H1 (cell line): ENCODE measurements around the gene PET100. TPM values are rescaled to one million over a fixed set of nuclear protein-coding genes. Genes with fewer than 3 reads are reported as not detected.

Source experiments
- ATF3 ChIP-seq: IDR thresholded peaks from 2 replicates; pipeline ENCODE4 v1.6.1; 2011; ENCODE audit warnings: low read depth, mild to moderate bottlenecking, low read length; ENCODE audit not compliant: insufficient read depth
- JUND ChIP-seq: IDR thresholded peaks from 2 replicates; pipeline ENCODE4 v1.6.1; 2011; ENCODE audit warnings: mild to moderate bottlenecking, improper control_type of control experiment, low read length
- MAFK ChIP-seq: IDR thresholded peaks from 2 replicates; pipeline ENCODE4 v1.6.1; 2012; ENCODE audit warnings: low read depth, mild to moderate bottlenecking, improper control_type of control experiment, low read length
- SIRT6 ChIP-seq: IDR thresholded peaks from one replicate; pipeline ENCODE4 v1.7.1; 2012; ENCODE audit warnings: low read length, inconsistent platforms
- SP1 ChIP-seq: IDR thresholded peaks from 2 replicates; pipeline ENCODE4 v1.6.1; 2011; ENCODE audit warnings: low read depth, low read length
- YY1 ChIP-seq: IDR thresholded peaks from 2 replicates; pipeline ENCODE4 v1.6.1; 2011; ENCODE audit warnings: low read depth, mild to moderate bottlenecking, low read length
- polyA plus RNA-seq, 7 experiments: library from polyadenylated mRNA; depleted of rRNA in 3 of 7; stranded (reverse) in 5 of 7; unstranded in 2 of 7; fragments of >200 nt in 5 of 7; fragments of 200-250 nt in 2 of 7; gene quantifications; 1 replicate in 5 of 7; 2 replicates in 1 of 7; 4 replicates in 1 of 7; pipeline versions ENCODE4 v1.2.1 to v1.2.3, GENCODE V29; 2011 to 2013; ENCODE audit warnings: missing spikeins in 2 of 7, mixed read lengths in 2 of 7
- total RNA-seq: library from RNA; stranded (reverse); fragmentation: NEBNext Ultra II Directional; extraction: Animal tissue kit (Norgen Biotek cat#: 25700); gene quantifications from 2 replicates; pipeline ENCODE4 v1.2.1, GENCODE V29; 2021

PET100 gene
- total and polyA plus RNA-seq, 2 of the 8 experiments (the other 6 are each of a cell fraction or from before 2014, with no cell fraction given): 80.8 to 105 TPM

- TF ChIP-seq JUND (no peak), SIRT6 (no peak), SP1 (no peak), MAFK (no peak), YY1 (no peak), ATF3 (no peak)
These were observed 17.9 kb upstream of the PET100 start (continued) for GRCh38 chr19:7611541-7612279.
